WTC11 (cell line): ENCODE measurements around the gene NCAPH2. TPM values are rescaled to one million over a fixed set of nuclear protein-coding genes. Genes with fewer than 3 reads are reported as not detected.

Source experiments
- ATAC-seq: fragments of 200-7000 bp; cut with Tn5 transposase; 2 replicates; pipeline ENCODE4 v1.10.0; 2021; ENCODE audit warnings: mild to moderate bottlenecking, moderate library complexity
- CTCF ChIA-PET: fragments of 300-600 bp; sonication (Branson Sonifier 250); formaldehyde crosslinking; loops from one replicate; lab custom pipeline; 2021; ENCODE audit warnings: antibody characterized with exemption; lab: Charles Lee
- POLR2A ChIA-PET: fragments of 350-600 bp; sonication (Branson Sonifier 250); formaldehyde crosslinking; loops from one replicate; lab custom pipeline; 2021; ENCODE audit warnings: antibody characterized with exemption; lab: Charles Lee
- DNase-seq: peaks from one replicate; pipeline ENCODE4 v3.0.0; 2021; ENCODE audit warnings: low spot score
- H3K27ac Mint-ChIP-seq: 2 replicates; pipeline ENCODE4 v1.8.0; 2021; ENCODE audit warnings: mixed read lengths
- H3K27me3 Mint-ChIP-seq: 2 replicates; pipeline ENCODE4 v1.8.0; 2021; ENCODE audit warnings: low read depth, mild to moderate bottlenecking, moderate library complexity, mixed read lengths
- H3K36me3 Mint-ChIP-seq: 2 replicates; pipeline ENCODE4 v1.8.0; 2021; ENCODE audit warnings: mixed read lengths
- H3K4me1 Mint-ChIP-seq: 2 replicates; pipeline ENCODE4 v1.8.0; 2022; ENCODE audit warnings: mixed read lengths
- H3K4me3 Mint-ChIP-seq: 2 replicates; pipeline ENCODE4 v1.8.0; 2021; ENCODE audit warnings: mild to moderate bottlenecking, moderate library complexity, mixed read lengths
- H3K9me3 Mint-ChIP-seq: 2 replicates; pipeline ENCODE4 v1.8.0; 2021; ENCODE audit warnings: mixed read lengths
- AFF4 ChIP-seq: sonication (generic); formaldehyde crosslinking; IDR thresholded peaks from 2 replicates; pipeline ENCODE4 v1.8.1; 2023; ENCODE audit warnings: mild to moderate bottlenecking, missing genetic modification reagents, borderline replicate concordance
- ATF1 ChIP-seq: sonication (generic); formaldehyde crosslinking; IDR thresholded peaks from 2 replicates; pipeline ENCODE4 v1.8.1; 2023; ENCODE audit warnings: mild to moderate bottlenecking, moderate library complexity, missing genetic modification reagents
- ATF2 ChIP-seq: sonication (generic); formaldehyde crosslinking; IDR thresholded peaks from 2 replicates; pipeline ENCODE4 v1.8.1; 2022; ENCODE audit warnings: low read depth, missing genetic modification reagents, borderline replicate concordance
- E2F4 ChIP-seq: sonication (generic); formaldehyde crosslinking; IDR thresholded peaks from 2 replicates; pipeline ENCODE4 v1.8.1; 2022; ENCODE audit warnings: low read depth, mild to moderate bottlenecking, moderate library complexity, missing genetic modification reagents, borderline replicate concordance
- FOXP4 ChIP-seq: sonication (generic); formaldehyde crosslinking; IDR thresholded peaks from 2 replicates; pipeline ENCODE4 v1.8.0; 2022; ENCODE audit warnings: mild to moderate bottlenecking, missing genetic modification reagents
- GRHL2 ChIP-seq: fragments of 250-450 bp; sonication (Bioruptor Pico); IDR thresholded peaks from 2 replicates; pipeline ENCODE4 v1.8.0; 2022; ENCODE audit warnings: mild to moderate bottlenecking, moderate library complexity; ENCODE audit not compliant: insufficient replicate concordance, severe bottlenecking
- IRF2 ChIP-seq: sonication (generic); formaldehyde crosslinking; IDR thresholded peaks from 2 replicates; pipeline ENCODE4 v1.8.0; 2022; ENCODE audit warnings: low read depth, missing genetic modification reagents, borderline replicate concordance
- JUN ChIP-seq: sonication (generic); formaldehyde crosslinking; IDR thresholded peaks from 2 replicates; pipeline ENCODE4 v1.8.0; 2023; ENCODE audit warnings: mild to moderate bottlenecking, missing genetic modification reagents
- KAT7 ChIP-seq: sonication (generic); formaldehyde crosslinking; IDR thresholded peaks from 2 replicates; pipeline ENCODE4 v1.8.1; 2023; ENCODE audit warnings: missing genetic modification reagents, mild to moderate bottlenecking, borderline replicate concordance
- PRDM15 ChIP-seq: sonication (generic); formaldehyde crosslinking; IDR thresholded peaks from 2 replicates; pipeline ENCODE4 v1.8.0; 2022; ENCODE audit warnings: missing genetic modification reagents
- RELA ChIP-seq: sonication (generic); formaldehyde crosslinking; IDR thresholded peaks from 2 replicates; pipeline ENCODE4 v1.8.1; 2022; ENCODE audit warnings: missing genetic modification reagents, mild to moderate bottlenecking, borderline replicate concordance
- RORB ChIP-seq: fragments of 250-450 bp; sonication (Bioruptor Pico); IDR thresholded peaks from 2 replicates; pipeline ENCODE4 v1.9.0; 2021; ENCODE audit warnings: mild to moderate bottlenecking
- SMAD4 ChIP-seq: sonication (generic); formaldehyde crosslinking; IDR thresholded peaks from 2 replicates; pipeline ENCODE4 v1.8.0; 2022; ENCODE audit warnings: mild to moderate bottlenecking, missing genetic modification reagents
- TEAD1 ChIP-seq: sonication (generic); formaldehyde crosslinking; IDR thresholded peaks from 2 replicates; pipeline ENCODE4 v1.8.0; 2022; ENCODE audit warnings: mild to moderate bottlenecking, missing genetic modification reagents
- TP53 ChIP-seq: sonication (generic); formaldehyde crosslinking; IDR thresholded peaks from 2 replicates; pipeline ENCODE4 v1.8.1; 2023; ENCODE audit warnings: mild to moderate bottlenecking, missing genetic modification reagents
- ZMAT4 ChIP-seq: fragments of 250-450 bp; sonication (Bioruptor Pico); IDR thresholded peaks from 2 replicates; pipeline ENCODE4 v1.9.0; 2021; ENCODE audit warnings: mild to moderate bottlenecking
- ZNF121 ChIP-seq: sonication (generic); formaldehyde crosslinking; IDR thresholded peaks from 2 replicates; pipeline ENCODE4 v1.8.0; 2023; ENCODE audit warnings: missing genetic modification reagents
- ZNF425 ChIP-seq: fragments of 250-450 bp; sonication (Bioruptor Pico); conservative IDR thresholded peaks from 2 replicates; pipeline ENCODE4 v1.9.0; 2021; ENCODE audit warnings: mild to moderate bottlenecking
- total RNA-seq: library from RNA; stranded (reverse); gene quantifications from 3 replicates; pipeline ENCODE4 v1.2.3, GENCODE V29; 2021

The NCAPH2 gene
- total RNA-seq, 1 experiment from 2014 or later = 78.4 TPM

GRCh38 chr22:50550395-50550794 is 42.4 kb downstream of the NCAPH2 start (continued):
- TF ChIP-seq GRHL2 (CRISPR knock-in tag) (no peak), ZNF121 (no peak), E2F4 (CRISPR knock-in tag) (no peak), PRDM15 (CRISPR knock-in tag) (no peak), TEAD1 (no peak), JUN (CRISPR knock-in tag) (no peak), ATF2 (CRISPR knock-in tag) (no peak), ATF1 (CRISPR knock-in tag) (no peak)

GRCh38 chr22:50551160-50551752 is 43.2 kb downstream of the NCAPH2 start:
- DNase-seq (no peak), ATAC-seq (no peak)
- ChIA-PET CTCF (interaction anchor here (1.4 to 3.7 kb wide), 3 partner anchors 12 to 53 kb away, joined by 8 to 13 read pairs (median 8); partner anchors contain the start of gene SYCE3), POLR2A (no interaction called here)
- Mint-ChIP-seq H3K27me3 (no peaks in the 10 kb centered on the region; the same call in 1 of the 2 replicates), H3K4me3 (no peak overlapping the region), H3K36me3 (no peaks in the 10 kb centered on the region), H3K9me3 (no peaks in the 10 kb centered on the region), H3K4me1 (peaks cover 11% of the 10 kb centered on the region), H3K27ac (no peak overlapping the region)
- TF ChIP-seq TP53 (CRISPR knock-in tag) = no peak
- no peak for TF ChIP-seq AFF4 (CRISPR knock-in tag)
- TF ChIP-seq ZNF425 (CRISPR knock-in tag) = no peak
- TF ChIP-seq E2F4 (CRISPR knock-in tag) = no peak
- no peak for TF ChIP-seq SMAD4 (CRISPR knock-in tag)
- TF ChIP-seq RELA (CRISPR knock-in tag) = no peak
- no peak for TF ChIP-seq FOXP4 (CRISPR knock-in tag)
- TF ChIP-seq ZMAT4 (CRISPR knock-in tag) = no peak
- no peak for TF ChIP-seq RORB
- no peak for TF ChIP-seq KAT7 (CRISPR knock-in tag)
- TF ChIP-seq IRF2 (CRISPR knock-in tag) = no peak
